ENCODE results near the gene LGALS9. TPM values are rescaled to one million over a fixed set of nuclear protein-coding genes. Genes with fewer than 3 reads are reported as not detected.

The LGALS9 gene
- total RNA-seq, result 122 TPM
- 10 to 100 TPM; 38.3 to 56.6 (median 40.2) TPM for polyA plus RNA-seq

GRCh38 chr17:27630607-27631410 is at the start of gene LGALS9:
LGALS9 (plus strand) TSS chr17:27631188; CDS start chr17:27631266, 78 bp downstream.
- Mint-ChIP-seq H3K27me3 (no peaks in the 10 kb centered on the region), H3K27ac (peak within 1 kb of the TSS; percentile 95 to 99 (median 97)), H3K36me3 (peaks cover 10% of the 10 kb centered on the region), H3K4me1 (peaks cover 14 to 60% (median 40%) of the 10 kb centered on the region in 4 donors), H3K4me3 (peak within 1 kb of the TSS; percentile 88 to 95 (median 94)), H3K9me3 (peaks cover 0 to 1% (median 0%) of the 10 kb centered on the region in 7 donors)
- no peaks in the 10 kb centered on the region for H3K9me3 ChIP-seq (ENCODE audit: control insufficient read depth in 2 of 2, low read length in 2 of 2)
- H3K36me3 ChIP-seq (ENCODE audit: control insufficient read depth, insufficient read depth, low read length), result no peaks in the 10 kb centered on the region
- H3K4me3 ChIP-seq (ENCODE audit: low read depth, low read length), result peak within 1 kb of the TSS; percentile 96
- peaks cover 35% of the 10 kb centered on the region for H3K4me1 ChIP-seq (ENCODE audit: control insufficient read depth, insufficient read depth, low read length, poor library complexity, severe bottlenecking)
- peak; percentile 81 to 85 for ATAC-seq (ENCODE audit: low read depth in 2 of 2)
- no peaks in the 10 kb centered on the region for H3K27me3 ChIP-seq (ENCODE audit: control insufficient read depth, insufficient read depth, low read length)
- peak; percentile 4 to 80 (median 55) for DNase-seq
- peak within 1 kb of the TSS; percentile 67 for H3K27ac ChIP-seq (ENCODE audit: insufficient read depth, low read length, poor library complexity, severe bottlenecking)

DNA sequence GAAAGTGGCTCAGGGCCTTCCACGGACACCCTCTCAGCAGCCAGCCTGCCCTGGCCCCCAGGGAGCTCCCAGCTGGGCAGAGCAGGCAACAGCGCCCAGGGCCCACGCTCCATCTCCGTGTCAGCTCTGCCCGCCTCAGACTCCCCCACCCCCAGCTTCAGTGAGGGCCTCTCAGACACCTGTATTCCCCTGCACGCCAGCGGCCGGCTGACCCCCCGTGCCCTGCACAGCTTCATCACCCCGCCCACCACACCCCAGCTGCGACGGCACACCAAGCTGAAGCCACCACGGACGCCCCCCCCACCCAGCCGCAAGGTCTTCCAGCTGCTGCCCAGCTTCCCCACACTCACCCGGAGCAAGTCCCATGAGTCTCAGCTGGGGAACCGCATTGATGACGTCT is 48.3 kb upstream of the LGALS9 start:
- peaks cover 19% of the 10 kb centered on the region for H3K36me3 Mint-ChIP-seq
- Histone ChIP-seq H3K9me3 (ENCODE audit: control insufficient read depth in 2 of 2, low read length in 2 of 2) (no peaks in the 10 kb centered on the region), H3K36me3 (ENCODE audit: control insufficient read depth, insufficient read depth, low read length) (peaks cover 9% of the 10 kb centered on the region), H3K27ac (ENCODE audit: insufficient read depth, low read length, poor library complexity, severe bottlenecking) (no peak overlapping the region), H3K27me3 (ENCODE audit: control insufficient read depth, insufficient read depth, low read length) (no peaks in the 10 kb centered on the region), H3K4me1 (ENCODE audit: control insufficient read depth, insufficient read depth, low read length, poor library complexity, severe bottlenecking) (peaks cover 7% of the 10 kb centered on the region), H3K4me3 (ENCODE audit: low read depth, low read length) (no peak overlapping the region)
- no peak overlapping the region for H3K27ac Mint-ChIP-seq
- ATAC-seq (ENCODE audit: low read depth in 2 of 2) (no peak), DNase-seq (no peak)
- no peak overlapping the region for H3K4me3 Mint-ChIP-seq
- peaks cover 6 to 23% (median 18%) of the 10 kb centered on the region in 4 donors for H3K4me1 Mint-ChIP-seq
- H3K27me3 Mint-ChIP-seq, result no peaks in the 10 kb centered on the region
- H3K9me3 Mint-ChIP-seq, result no peaks in the 10 kb centered on the region

DNA sequence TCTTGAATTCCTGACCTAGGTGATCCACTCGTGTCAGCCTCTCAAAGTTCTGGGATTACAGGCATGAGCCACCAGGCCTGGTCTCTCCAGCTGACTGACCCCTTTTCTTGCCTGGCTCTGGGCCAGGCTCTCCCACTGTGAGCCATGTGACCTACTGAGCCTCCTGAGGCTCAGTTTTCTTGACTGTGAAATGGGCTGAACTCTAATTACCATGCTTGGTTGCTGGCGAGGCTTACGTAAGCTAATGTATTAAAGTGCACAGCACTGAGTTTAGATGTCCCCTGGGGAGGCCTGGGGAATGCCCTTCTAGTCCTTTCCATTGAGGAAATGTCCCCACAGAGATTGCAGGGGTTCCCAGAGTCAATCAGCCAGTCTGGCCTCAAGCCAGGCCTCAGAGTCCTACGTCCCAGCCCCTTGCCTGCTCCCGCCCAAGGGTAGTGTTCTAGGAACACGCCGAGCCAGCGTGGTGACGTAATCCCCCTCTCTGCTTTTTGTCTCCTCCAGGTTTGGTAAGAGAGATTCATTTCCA is 45.8 kb upstream of the LGALS9 start:
- ATAC-seq (ENCODE audit: low read depth in 2 of 2) (no peak), DNase-seq (no peak)
- Mint-ChIP-seq H3K27me3 (no peaks in the 10 kb centered on the region), H3K27ac (peak overlapping the region in 1 of 3 donors; percentile 32), H3K9me3 (no peaks in the 10 kb centered on the region), H3K4me1 (peaks cover 0 to 5% (median 2%) of the 10 kb centered on the region in 4 donors), H3K4me3 (no peak overlapping the region), H3K36me3 (peaks cover 28% of the 10 kb centered on the region)
- Histone ChIP-seq H3K4me3 (ENCODE audit: low read depth, low read length) (no peak overlapping the region), H3K9me3 (ENCODE audit: control insufficient read depth in 2 of 2, low read length in 2 of 2) (no peaks in the 10 kb centered on the region), H3K27ac (ENCODE audit: insufficient read depth, low read length, poor library complexity, severe bottlenecking) (no peak overlapping the region), H3K27me3 (ENCODE audit: control insufficient read depth, insufficient read depth, low read length) (no peaks in the 10 kb centered on the region), H3K4me1 (ENCODE audit: control insufficient read depth, insufficient read depth, low read length, poor library complexity, severe bottlenecking) (no peaks in the 10 kb centered on the region), H3K36me3 (ENCODE audit: control insufficient read depth, insufficient read depth, low read length) (peaks cover 10% of the 10 kb centered on the region)

DNA sequence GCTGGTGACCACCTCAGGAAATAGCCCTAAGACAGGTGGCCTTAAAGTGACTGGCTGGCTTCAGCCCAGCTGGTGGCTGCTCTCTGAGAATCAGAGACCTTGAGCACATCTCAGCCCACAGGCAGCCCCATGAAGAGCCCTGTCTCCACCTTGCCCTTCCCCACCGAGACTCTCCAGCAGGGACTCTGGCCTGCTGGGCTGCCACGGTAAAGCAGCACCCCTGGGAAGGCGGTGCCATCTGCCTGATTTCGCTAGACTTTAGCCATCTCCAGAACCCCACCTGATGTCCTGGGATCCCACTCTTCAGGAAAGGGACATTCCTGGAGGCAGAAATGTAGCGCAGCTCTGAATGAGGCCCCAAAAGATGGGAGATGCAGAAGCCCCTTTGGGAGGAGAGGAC is 45.2 kb upstream of the LGALS9 start:
- Histone ChIP-seq H3K27ac (ENCODE audit: insufficient read depth, low read length, poor library complexity, severe bottlenecking) (no peak overlapping the region), H3K36me3 (ENCODE audit: control insufficient read depth, insufficient read depth, low read length) (peaks cover 11% of the 10 kb centered on the region), H3K9me3 (ENCODE audit: control insufficient read depth in 2 of 2, low read length in 2 of 2) (no peaks in the 10 kb centered on the region), H3K4me1 (ENCODE audit: control insufficient read depth, insufficient read depth, low read length, poor library complexity, severe bottlenecking) (no peaks in the 10 kb centered on the region), H3K4me3 (ENCODE audit: low read depth, low read length) (no peak overlapping the region), H3K27me3 (ENCODE audit: control insufficient read depth, insufficient read depth, low read length) (no peaks in the 10 kb centered on the region)
- ATAC-seq (ENCODE audit: low read depth in 2 of 2) (no peak), DNase-seq (no peak)
- Mint-ChIP-seq H3K4me1 (peaks cover 0 to 5% (median 2%) of the 10 kb centered on the region in 4 donors), H3K36me3 (peaks cover 28% of the 10 kb centered on the region), H3K27ac (no peak overlapping the region), H3K9me3 (no peaks in the 10 kb centered on the region), H3K4me3 (no peak overlapping the region), H3K27me3 (no peaks in the 10 kb centered on the region)

- Mint-ChIP-seq H3K9me3 (no peaks in the 10 kb centered on the region), H3K4me3 (no peak overlapping the region), H3K27me3 (no peaks in the 10 kb centered on the region), H3K36me3 (peaks cover 28% of the 10 kb centered on the region), H3K27ac (no peak overlapping the region), H3K4me1 (peaks cover 0 to 4% (median 2%) of the 10 kb centered on the region in 4 donors)
- Histone ChIP-seq H3K9me3 (ENCODE audit: control insufficient read depth in 2 of 2, low read length in 2 of 2) (no peaks in the 10 kb centered on the region), H3K27me3 (ENCODE audit: control insufficient read depth, insufficient read depth, low read length) (no peaks in the 10 kb centered on the region), H3K4me3 (ENCODE audit: low read depth, low read length) (no peak overlapping the region), H3K27ac (ENCODE audit: insufficient read depth, low read length, poor library complexity, severe bottlenecking) (no peak overlapping the region), H3K36me3 (ENCODE audit: control insufficient read depth, insufficient read depth, low read length) (peaks cover 11% of the 10 kb centered on the region), H3K4me1 (ENCODE audit: control insufficient read depth, insufficient read depth, low read length, poor library complexity, severe bottlenecking) (no peaks in the 10 kb centered on the region)
- ATAC-seq (ENCODE audit: low read depth in 2 of 2) (no peak), DNase-seq (no peak)
Observed at GRCh38 chr17:27586203-27586721, 44.7 kb upstream of the LGALS9 start.

GRCh38 chr17:27588354-27588753 is 42.6 kb upstream of the LGALS9 start:
- Mint-ChIP-seq H3K27me3 (peaks cover 4% of the 10 kb centered on the region), H3K9me3 (no peaks in the 10 kb centered on the region), H3K4me1 (no peaks in the 10 kb centered on the region), H3K4me3 (no peak overlapping the region), H3K27ac (no peak overlapping the region), H3K36me3 (peaks cover 31% of the 10 kb centered on the region)
- H3K27ac ChIP-seq (ENCODE audit: insufficient read depth, low read length, poor library complexity, severe bottlenecking), result no peak overlapping the region
- no peaks in the 10 kb centered on the region for H3K4me1 ChIP-seq (ENCODE audit: control insufficient read depth, insufficient read depth, low read length, poor library complexity, severe bottlenecking)
- DNase-seq (no peak), ATAC-seq (ENCODE audit: low read depth in 2 of 2) (no peak)
- H3K4me3 ChIP-seq (ENCODE audit: low read depth, low read length), result no peak overlapping the region
- H3K9me3 ChIP-seq (ENCODE audit: control insufficient read depth in 2 of 2, low read length in 2 of 2), result no peaks in the 10 kb centered on the region
- H3K36me3 ChIP-seq (ENCODE audit: control insufficient read depth, insufficient read depth, low read length), result peaks cover 7% of the 10 kb centered on the region
- H3K27me3 ChIP-seq (ENCODE audit: control insufficient read depth, insufficient read depth, low read length), result no peaks in the 10 kb centered on the region

- ATAC-seq (ENCODE audit: low read depth in 2 of 2), result no peak
- H3K27ac ChIP-seq (ENCODE audit: insufficient read depth, low read length, poor library complexity, severe bottlenecking), result no peak overlapping the region
- no peak for DNase-seq
- H3K4me1 Mint-ChIP-seq, result no peaks in the 10 kb centered on the region
- H3K27me3 ChIP-seq (ENCODE audit: control insufficient read depth, insufficient read depth, low read length), result no peaks in the 10 kb centered on the region
- H3K27ac Mint-ChIP-seq, result peak overlapping the region in 1 of 3 donors; percentile 12
- no peak overlapping the region for H3K4me3 ChIP-seq (ENCODE audit: low read depth, low read length)
- H3K4me3 Mint-ChIP-seq, result no peak overlapping the region
- peaks cover 27% of the 10 kb centered on the region for H3K36me3 Mint-ChIP-seq
- H3K9me3 Mint-ChIP-seq, result no peaks in the 10 kb centered on the region
- H3K27me3 Mint-ChIP-seq, result peaks cover 4% of the 10 kb centered on the region
- peaks cover 8% of the 10 kb centered on the region for H3K36me3 ChIP-seq (ENCODE audit: control insufficient read depth, insufficient read depth, low read length)
- H3K9me3 ChIP-seq (ENCODE audit: control insufficient read depth in 2 of 2, low read length in 2 of 2), result no peaks in the 10 kb centered on the region
- H3K4me1 ChIP-seq (ENCODE audit: control insufficient read depth, insufficient read depth, low read length, poor library complexity, severe bottlenecking), result no peaks in the 10 kb centered on the region
Observed at GRCh38 chr17:27590864-27591263, 40.1 kb upstream of the LGALS9 start.

Data from CD4-positive, CD25-positive, alpha-beta regulatory T cell (primary cell).